Parathyroid adenoma (tissue), 2 donors: Measurements from ENCODE around the gene PRR23E.

Experiments used
- H2AFZ ChIP-seq: fragments of 300-600 bp; sonication (generic); one replicate; pipeline ENCODE4 v1.7.0; 2017; ENCODE audit warnings: antibody characterized with exemption, mild to moderate bottlenecking
- H3K27ac ChIP-seq: fragments of 300-600 bp; sonication (generic); one replicate; pipeline ENCODE4 v1.7.0; 2017
- H3K27me3 ChIP-seq: fragments of 300-600 bp; sonication (generic); one replicate; pipeline ENCODE4 v1.7.0; 2017; ENCODE audit warnings: low read length; ENCODE audit not compliant: control insufficient read depth, insufficient read depth
- H3K36me3 ChIP-seq: fragments of 300-600 bp; sonication (generic); one replicate; pipeline ENCODE4 v1.7.0; 2017; ENCODE audit warnings: low read length; ENCODE audit not compliant: control insufficient read depth, insufficient read depth
- H3K4me1 ChIP-seq: fragments of 300-600 bp; sonication (generic); one replicate; pipeline ENCODE4 v1.7.0; 2017; ENCODE audit warnings: control low read depth
- H3K4me2 ChIP-seq: fragments of 300-600 bp; sonication (generic); one replicate; pipeline ENCODE4 v1.7.0; 2017; ENCODE audit warnings: low read length
- H3K4me3 ChIP-seq: fragments of 300-600 bp; sonication (generic); one replicate; pipeline ENCODE4 v1.7.0; 2017; ENCODE audit warnings: low read depth, low read length
- H3K79me2 ChIP-seq: fragments of 300-600 bp; sonication (generic); one replicate; pipeline ENCODE4 v1.7.0; 2017; ENCODE audit warnings: control low read depth
- H3K9ac ChIP-seq: fragments of 300-600 bp; sonication (generic); one replicate; pipeline ENCODE4 v1.7.0; 2017; ENCODE audit warnings: mild to moderate bottlenecking
- H3K9me3 ChIP-seq: fragments of 300-600 bp; sonication (generic); one replicate; pipeline ENCODE4 v1.7.0; 2017; ENCODE audit warnings: low read length; ENCODE audit not compliant: control insufficient read depth
- CTCF ChIP-seq: fragments of 300-600 bp; sonication (generic); IDR thresholded peaks from one replicate; pipeline ENCODE4 v1.7.0; 2017; ENCODE audit warnings: antibody characterized with exemption, mild to moderate bottlenecking
- donor health status: primary hyperparathyroidism.

The PRR23E gene

DNA sequence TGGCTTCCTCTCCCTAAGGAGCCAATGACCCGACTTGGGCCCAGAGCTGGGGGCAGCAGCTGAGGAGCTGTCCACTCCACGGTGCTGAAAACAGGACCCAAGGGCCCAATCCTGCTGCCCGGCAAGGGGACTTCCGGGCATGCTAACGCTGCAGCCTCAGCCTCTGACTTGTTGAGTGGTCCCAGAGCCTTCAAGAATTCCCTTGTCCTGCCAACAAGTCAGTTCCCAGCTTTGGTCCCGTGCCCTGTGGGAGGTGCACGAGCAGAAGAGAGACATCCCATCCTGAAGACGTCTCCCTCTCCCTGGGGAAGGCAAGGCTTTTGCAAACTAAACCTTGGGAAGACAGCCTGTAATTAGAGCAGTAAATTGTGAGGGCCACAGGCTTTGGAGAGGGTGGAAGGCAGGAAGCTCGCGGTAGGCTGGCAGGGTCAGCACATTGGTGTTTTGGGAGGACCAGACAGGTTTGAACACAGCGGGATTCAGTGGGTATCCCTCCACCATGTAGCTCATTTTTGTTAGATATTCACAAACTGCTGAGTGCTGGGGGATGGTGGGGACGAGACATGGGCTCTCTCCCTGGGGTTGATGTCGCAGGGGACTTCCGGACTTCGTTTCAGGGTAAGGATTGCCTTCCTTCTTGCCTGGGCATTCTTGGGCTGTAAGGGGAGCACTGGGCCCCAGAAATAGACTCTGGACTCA, 29.8 kb upstream of the PRR23E start:
- no peak overlapping the region for H2AFZ ChIP-seq

DNA sequence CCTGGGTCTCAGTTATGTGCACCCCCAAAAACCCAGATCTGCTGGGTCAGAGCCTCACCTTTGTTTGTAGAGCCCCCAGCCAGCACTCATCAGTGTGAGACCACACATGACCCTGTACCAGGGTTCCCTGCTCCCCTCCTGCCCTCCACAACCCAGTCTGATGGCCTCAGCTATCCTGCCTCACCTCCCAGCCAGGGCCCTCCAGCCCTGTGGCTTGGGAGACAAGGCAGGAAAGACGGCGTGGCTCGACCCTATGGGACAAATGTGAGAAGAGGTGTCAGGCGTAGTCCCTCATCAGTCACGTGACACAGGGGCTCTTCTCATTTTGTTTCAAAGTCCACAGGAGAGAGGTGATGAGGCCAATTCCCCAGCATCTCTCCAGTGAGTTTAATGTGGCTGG, 28.3 kb upstream of the PRR23E start:
- H2AFZ ChIP-seq = no peak overlapping the region
- H3K4me3 ChIP-seq = no peak overlapping the region
- H3K27ac ChIP-seq = no peak overlapping the region
- no peak overlapping the region for H3K9ac ChIP-seq
- no peaks in the 10 kb centered on the region for H3K27me3 ChIP-seq
- H3K4me2 ChIP-seq = no peak overlapping the region
- no peaks in the 10 kb centered on the region for H3K4me1 ChIP-seq
- no peak for TF ChIP-seq CTCF
- H3K79me2 ChIP-seq = no peaks in the 10 kb centered on the region
- H3K9me3 ChIP-seq = no peaks in the 10 kb centered on the region
- H3K36me3 ChIP-seq = no peaks in the 10 kb centered on the region

More for the DNA sequence above, 29.8 kb upstream of the PRR23E start:
- Histone ChIP-seq H3K9ac (no peak overlapping the region), H3K4me1 (no peaks in the 10 kb centered on the region), H3K27ac (no peak overlapping the region), H3K36me3 (no peaks in the 10 kb centered on the region), H3K9me3 (no peaks in the 10 kb centered on the region), H3K27me3 (no peaks in the 10 kb centered on the region), H3K4me3 (no peak overlapping the region), H3K4me2 (no peak overlapping the region), H3K79me2 (no peaks in the 10 kb centered on the region)
- no peak for TF ChIP-seq CTCF

- no peak overlapping the region for H3K4me3 ChIP-seq
- H2AFZ ChIP-seq = no peak overlapping the region
- H3K36me3 ChIP-seq = no peaks in the 10 kb centered on the region
- no peak overlapping the region for H3K9ac ChIP-seq
- H3K27ac ChIP-seq = no peak overlapping the region
- H3K79me2 ChIP-seq = no peaks in the 10 kb centered on the region
- no peaks in the 10 kb centered on the region for H3K4me1 ChIP-seq
- TF ChIP-seq CTCF = no peak
- no peak overlapping the region for H3K4me2 ChIP-seq
- H3K9me3 ChIP-seq = no peaks in the 10 kb centered on the region
- no peaks in the 10 kb centered on the region for H3K27me3 ChIP-seq
Measured at GRCh38 chr3:127165036-127165435, 27.9 kb upstream of the PRR23E start.

- Histone ChIP-seq H2AFZ (no peak overlapping the region), H3K4me2 (no peak overlapping the region), H3K27me3 (no peaks in the 10 kb centered on the region), H3K79me2 (no peaks in the 10 kb centered on the region), H3K4me3 (no peak overlapping the region), H3K9me3 (no peaks in the 10 kb centered on the region), H3K4me1 (no peaks in the 10 kb centered on the region), H3K27ac (no peak overlapping the region), H3K36me3 (no peaks in the 10 kb centered on the region), H3K9ac (no peak overlapping the region)
- TF ChIP-seq CTCF = no peak
Measured at GRCh38 chr3:127165694-127166485, 27.0 kb upstream of the PRR23E start.
